Activated T-cell treated with anti-CD3 and anti-CD28 coated beads for 48 hours (primary cell): ENCODE data around the gene SLC48A1.
A peak's percentile ranks its signal among the peaks of the same experiment; 100 is the strongest.

Experiments used
- DNase-seq: peaks from one replicate; pipeline ENCODE4 v3.0.0-alpha.2; 2020; ENCODE audit warnings: low read depth

The SLC48A1 gene

DNA sequence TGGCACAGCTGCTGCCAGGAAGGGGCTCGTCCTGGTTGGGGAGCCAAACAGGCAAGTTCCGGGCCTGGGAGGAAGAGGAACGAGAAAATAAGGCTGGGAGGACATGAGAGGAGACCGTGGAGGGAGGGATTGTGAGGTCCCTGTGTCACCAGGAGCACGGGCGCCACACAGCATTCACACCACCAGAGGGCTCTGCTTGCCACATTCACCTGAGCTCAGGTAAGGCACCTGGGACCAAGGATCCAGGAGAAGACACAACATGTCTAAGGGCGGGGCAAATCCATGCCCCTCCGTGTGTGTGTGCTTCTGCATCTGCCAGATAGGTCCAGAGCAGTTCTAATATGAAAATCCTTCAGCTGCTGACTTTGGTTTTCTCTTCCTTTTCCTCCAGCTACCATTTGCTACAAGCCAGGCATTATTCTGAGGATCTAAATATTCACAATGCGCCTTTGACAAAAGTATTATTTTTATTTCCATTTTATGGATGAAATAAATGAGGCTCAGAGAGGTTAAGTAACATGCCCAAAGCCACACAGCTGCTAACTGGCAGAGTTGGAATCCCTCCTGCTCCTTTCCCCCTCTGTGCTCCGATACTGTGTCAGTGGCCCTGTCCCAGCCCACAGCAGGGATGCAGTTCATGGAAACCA is 28.9 kb upstream of the SLC48A1 start:
- DNase-seq = peak; percentile 35

GRCh38 chr12:47744778-47745436 is 28.1 kb upstream of the SLC48A1 start:
- no peak for DNase-seq

DNA sequence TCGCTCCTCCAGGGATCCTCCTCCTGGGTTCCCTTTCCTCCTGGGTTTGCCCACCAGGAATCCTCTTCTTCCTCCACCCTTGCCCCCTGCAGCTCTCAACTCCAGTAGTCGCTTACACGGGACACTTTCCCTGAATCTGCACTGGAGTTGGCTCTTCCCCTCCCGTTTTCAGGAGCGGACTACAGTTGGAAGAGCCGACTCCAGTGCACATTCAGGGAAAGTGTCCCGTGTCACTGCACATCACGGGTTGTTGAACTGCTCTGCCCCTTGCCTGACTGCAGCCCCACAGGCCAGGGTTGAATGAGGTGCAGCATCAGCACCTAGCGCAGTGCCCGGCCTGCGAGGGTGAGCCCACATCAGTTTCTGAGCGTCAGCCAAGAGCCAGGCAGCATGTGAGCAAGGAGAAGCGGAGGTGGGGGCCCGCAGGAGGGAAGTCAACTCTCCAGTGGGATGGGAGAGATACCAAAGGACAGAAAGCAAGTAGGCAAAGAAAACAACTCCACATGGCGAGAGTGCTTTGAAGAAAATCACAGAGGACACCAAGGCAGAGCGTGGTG is 27.5 kb upstream of the SLC48A1 start:
- DNase-seq = no peak

DNA sequence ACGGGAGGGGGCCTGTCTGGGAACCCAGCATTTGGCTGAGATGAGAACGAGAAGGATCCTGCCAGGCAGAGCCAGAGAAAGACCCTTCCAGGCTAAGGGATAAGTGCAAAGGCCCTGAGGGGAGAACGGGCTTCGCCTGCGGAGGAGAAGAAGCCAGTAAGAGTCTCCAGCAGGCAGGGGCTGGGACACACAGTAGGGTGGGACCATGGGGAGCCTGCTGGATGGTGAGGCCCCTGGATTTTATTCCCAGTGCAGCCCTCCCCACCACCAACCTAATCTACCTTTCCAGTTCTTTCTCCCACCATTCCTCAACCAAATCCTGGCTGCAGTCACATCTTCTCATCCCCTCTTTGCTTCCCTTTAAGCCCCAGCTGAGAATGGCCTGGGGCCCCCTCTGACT is 27.0 kb upstream of the SLC48A1 start:
- DNase-seq = no peak

- no peak for DNase-seq
Observed at GRCh38 chr12:47746523-47746922, 26.5 kb upstream of the SLC48A1 start.

- DNase-seq = no peak
Observed at GRCh38 chr12:47747126-47747525, 25.9 kb upstream of the SLC48A1 start.

DNA sequence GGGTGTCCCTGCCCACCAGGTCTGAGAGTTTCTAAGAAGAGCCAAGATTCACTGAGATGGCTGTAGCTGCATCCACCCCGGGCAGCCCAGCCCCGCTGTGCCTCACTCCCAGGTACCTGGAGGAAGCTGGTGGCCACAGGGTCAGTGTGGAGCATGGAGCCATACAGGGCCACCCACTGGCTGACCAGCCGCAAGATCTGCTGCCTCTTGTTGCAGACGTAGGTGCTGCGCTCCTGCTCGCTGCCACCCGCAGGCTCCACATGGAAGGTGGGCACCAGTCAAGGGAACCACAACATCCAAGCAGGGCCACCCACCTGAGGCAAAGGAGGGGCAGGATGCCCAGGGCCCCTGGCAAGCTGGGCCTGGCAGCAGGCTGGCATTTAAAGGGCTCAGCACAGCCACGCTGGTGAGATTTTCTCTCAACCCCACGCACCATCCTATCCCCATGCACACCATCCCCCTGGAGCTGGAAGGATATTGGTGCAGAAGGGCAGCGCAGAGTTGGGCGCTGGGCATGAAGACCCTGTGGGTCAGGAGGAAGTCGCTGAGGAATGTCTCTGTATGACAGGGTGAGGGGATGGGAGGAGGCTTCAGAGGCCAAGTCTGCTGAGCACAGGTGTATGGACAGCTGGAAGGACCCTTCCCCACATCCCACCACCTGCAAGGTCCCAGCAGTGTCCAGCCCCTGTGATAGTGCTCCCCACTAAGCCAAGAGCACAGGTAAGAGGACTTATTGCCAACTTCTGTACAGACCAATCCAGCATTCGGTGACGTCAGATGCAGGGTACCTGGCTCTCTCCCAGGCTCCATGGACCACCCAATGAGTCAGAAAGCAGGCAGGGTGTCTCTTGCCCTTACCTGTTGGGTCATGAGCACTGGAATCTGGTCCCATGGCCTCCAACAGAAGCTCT is 25.2 kb upstream of the SLC48A1 start:
- no peak for DNase-seq

DNA sequence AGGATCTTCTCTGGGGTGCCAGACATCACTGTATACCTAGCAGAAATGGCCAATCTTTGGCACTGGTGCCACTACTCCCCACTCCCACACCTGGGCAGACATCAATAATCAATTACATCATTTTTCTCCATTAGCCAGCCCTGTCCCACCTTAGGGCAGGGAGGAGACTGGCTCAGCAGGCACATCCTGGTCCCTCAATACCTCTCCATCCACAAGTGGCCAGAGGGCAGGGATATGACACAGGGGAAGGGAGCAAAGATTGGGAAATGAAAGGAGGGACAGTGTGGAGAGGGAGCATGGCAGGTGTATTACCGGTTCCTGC is 24.6 kb upstream of the SLC48A1 start:
- DNase-seq = no peak

GRCh38 chr12:47748899-47749298 is 24.1 kb upstream of the SLC48A1 start:
- no peak for DNase-seq

- no peak for DNase-seq
Observed at GRCh38 chr12:47750229-47750798, 22.7 kb upstream of the SLC48A1 start.

- DNase-seq = no peak
Observed at GRCh38 chr12:47750916-47751470, 22.0 kb upstream of the SLC48A1 start.

DNA sequence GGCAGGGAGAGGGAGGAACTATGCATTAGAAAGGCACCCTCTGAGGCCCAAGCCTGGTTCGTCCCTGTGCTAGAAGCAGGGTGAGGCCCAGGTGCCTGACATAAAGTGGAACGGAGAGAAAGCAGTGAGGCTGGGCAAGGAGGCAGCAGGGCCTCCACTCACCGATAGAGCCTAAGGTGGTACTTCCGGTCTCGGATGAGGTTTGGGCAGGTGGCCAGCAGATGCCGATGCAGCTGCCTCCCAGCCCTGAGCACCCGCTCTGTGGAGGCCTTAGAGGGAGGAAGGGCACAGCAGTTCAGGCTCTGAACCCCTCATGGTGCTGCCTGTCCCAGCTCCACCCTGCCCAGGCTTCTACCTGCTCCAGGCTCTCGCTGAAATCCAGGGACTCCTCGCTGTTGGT is 21.5 kb upstream of the SLC48A1 start:
- DNase-seq = no peak

DNA sequence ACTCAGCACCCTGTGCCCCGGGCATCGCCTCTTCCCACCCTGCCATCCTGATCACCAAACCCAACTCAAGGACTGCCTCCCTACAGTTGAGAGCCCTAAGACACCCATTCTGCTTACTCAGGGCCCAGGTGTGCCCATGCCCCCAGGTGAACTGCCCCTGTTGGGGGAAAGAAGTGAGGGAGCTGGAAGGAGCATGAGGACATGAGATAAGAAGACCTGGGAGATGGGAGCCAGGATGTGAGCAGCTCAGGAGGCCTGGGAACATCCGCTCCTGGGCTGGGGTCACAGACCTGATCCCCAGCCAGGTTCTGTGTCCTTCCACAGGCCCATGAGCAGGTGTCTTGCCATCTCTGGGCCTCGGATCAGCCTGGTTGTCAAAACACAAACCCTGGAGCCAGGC is 20.9 kb upstream of the SLC48A1 start:
- no peak for DNase-seq

- DNase-seq = no peak
Observed at GRCh38 chr12:47752552-47752951, 20.5 kb upstream of the SLC48A1 start.

DNA sequence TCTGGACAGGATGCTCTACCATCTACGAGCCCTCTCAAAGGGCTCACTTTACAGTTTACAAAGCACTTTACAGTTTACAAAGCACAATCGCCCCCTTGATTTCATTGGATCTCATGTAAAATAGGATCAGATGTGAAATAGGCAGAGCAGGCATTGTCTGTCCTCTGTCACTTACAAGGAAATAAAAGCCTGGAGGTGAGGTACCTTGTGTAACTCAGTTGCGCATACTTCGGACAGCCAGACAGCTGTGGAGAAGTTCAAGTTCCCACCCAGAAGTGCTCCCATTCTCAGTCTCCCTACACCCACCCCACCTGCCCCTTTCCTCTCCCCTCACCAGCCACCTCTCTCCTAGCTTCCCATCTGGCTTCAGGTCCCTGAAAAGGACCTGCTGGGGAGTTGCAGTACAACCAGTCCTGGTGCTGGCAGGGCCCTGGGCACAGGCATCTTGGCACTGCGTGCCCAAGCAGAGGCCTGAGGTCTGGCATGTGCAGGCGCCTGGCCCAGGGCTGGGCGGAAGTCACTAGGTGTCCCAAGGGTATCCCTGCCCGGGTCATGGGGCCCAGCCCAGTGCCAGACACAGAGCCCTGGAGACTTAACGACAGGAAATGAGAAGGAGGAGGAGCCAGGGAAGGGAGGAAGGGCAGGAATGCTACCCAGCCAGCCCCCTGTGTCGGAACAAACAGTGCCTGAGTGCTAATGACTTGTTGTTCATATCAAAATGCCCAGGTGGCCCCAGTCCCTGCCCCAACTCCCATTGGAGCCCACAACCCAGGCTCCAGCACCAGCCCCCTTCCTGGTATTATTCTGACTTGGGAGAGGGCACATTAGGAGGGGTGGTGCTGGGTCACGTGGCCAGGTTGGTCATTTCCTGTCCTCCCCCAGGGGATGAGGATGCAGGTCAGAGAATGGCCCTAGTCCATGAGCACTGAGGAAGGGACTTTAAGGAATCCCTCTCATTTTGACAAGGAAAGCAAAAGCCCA is 19.7 kb upstream of the SLC48A1 start:
- no peak for DNase-seq

GRCh38 chr12:47754126-47754525 is 18.9 kb upstream of the SLC48A1 start:
- DNase-seq = no peak

- DNase-seq = no peak
Observed at GRCh38 chr12:47754881-47755280, 18.2 kb upstream of the SLC48A1 start.

DNA sequence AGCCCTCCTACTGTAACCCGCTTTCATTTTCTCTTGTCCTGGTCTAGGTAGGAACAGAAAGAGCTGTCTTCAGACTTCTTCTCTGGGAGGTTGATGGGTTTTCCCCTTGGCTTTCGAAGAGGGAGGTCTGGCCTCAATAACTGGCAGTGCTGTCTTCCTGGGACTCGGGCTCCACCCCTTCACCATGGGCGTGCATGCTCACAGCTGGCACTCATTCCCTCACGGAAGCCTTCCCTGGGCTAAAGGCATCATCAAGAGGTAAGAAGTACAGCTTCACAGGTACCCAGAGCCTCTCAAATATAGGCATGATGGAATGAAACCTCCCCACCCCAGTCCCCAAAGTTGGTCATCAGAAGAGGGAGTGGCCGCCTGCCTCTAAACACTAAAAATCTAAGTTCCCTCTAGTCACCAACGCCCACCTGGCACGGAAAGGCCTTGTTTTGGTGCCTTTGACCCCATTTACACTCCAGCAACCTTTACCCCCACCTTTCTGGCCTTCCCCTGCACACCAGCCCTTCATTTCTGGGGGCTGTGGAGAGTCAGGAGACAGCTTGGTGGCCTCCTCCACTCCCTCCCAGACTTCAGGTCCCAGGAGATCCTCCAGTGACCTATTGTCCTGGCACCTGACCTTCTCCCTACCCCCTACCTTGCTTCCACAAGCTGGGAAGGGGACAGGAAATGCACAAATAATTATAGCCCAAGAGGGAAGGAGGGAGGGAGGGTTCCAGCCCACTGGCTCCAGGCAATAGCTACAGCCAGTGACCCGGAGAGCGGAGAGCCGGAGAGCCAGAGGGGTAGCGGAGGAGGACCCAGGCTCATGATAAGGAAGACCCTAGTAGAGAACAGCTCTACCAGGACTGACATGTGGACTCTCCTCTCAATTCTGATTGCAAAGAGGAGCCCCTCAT is 17.1 kb upstream of the SLC48A1 start:
- no peak for DNase-seq

GRCh38 chr12:47757364-47757839 is 15.6 kb upstream of the SLC48A1 start:
- no peak for DNase-seq
